Right lobe of liver (tissue), 4 donors: ENCODE data around the gene GSDME.

Source experiments
- POLR2A ChIP-seq: fragments of 450-650 bp; IDR thresholded peaks from one replicate; pipeline ENCODE4 v1.6.1; 2017; ENCODE audit warnings: antibody characterized with exemption, mild to moderate bottlenecking
- TF ChIP-seq, protein P1 (sequence below), 4 donors: fragments of 200-600 bp in 3 of 4; fragments of 450-650 bp in 1 of 4; IDR thresholded peaks; one replicate each; pipeline versions ENCODE4 v1.5.1 to v1.8.0; 2016 to 2022; ENCODE audit warnings: antibody characterized with exemption in 4 of 4, mild to moderate bottlenecking in 2 of 4
- donor health status: DM: no; HTN: no; CAD: no.
- donor health status: DM: no; HTN: no; CAD: no.
- donor health status: DM: no; HTN: yes; CAD: no.

DNA sequence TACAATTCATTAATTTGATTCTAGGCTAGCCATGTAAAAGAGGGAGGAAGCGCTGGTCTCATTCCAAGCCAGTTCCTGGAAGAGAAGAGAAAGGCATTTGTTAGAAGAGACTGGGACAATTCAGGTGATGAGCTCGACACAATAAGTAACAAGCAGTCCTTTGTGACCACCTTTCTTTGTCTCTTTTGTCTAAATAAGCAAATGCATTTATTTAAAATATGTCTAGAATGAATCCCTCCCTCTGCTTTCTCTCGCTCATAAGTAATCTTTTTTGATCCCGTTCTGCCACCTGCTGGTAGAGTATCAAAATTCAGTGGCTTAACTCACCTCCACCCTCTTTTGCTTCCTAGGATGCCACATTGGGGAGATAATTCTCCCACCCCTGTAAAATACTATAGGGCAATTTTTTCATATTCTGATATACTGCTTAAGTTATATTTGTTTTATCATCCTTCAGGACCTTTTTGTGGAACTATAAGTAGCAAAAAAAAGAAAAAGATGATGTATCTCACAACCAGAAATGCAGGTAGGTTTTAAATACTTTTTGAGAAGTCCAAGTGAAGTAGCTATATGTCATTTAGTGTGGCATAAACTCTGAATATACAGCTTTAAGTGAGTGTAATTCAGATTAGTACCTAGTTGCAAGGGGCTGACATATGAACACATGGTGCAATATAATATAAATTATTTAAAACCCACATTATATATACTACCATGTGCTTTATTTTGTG lies 91.5 kb downstream of the GSDME start:
- no peak for TF ChIP-seq POLR2A
- TF ChIP-seq, protein P1, sequence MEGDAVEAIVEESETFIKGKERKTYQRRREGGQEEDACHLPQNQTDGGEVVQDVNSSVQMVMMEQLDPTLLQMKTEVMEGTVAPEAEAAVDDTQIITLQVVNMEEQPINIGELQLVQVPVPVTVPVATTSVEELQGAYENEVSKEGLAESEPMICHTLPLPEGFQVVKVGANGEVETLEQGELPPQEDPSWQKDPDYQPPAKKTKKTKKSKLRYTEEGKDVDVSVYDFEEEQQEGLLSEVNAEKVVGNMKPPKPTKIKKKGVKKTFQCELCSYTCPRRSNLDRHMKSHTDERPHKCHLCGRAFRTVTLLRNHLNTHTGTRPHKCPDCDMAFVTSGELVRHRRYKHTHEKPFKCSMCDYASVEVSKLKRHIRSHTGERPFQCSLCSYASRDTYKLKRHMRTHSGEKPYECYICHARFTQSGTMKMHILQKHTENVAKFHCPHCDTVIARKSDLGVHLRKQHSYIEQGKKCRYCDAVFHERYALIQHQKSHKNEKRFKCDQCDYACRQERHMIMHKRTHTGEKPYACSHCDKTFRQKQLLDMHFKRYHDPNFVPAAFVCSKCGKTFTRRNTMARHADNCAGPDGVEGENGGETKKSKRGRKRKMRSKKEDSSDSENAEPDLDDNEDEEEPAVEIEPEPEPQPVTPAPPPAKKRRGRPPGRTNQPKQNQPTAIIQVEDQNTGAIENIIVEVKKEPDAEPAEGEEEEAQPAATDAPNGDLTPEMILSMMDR (IDR thresholded peaks at IDR 0.05), result peak; percentile 68 to 74 (median 72)
